NB4 (cell line): Measurements from ENCODE around the gene LRTM1.
A peak's percentile ranks its signal among the peaks of the same experiment; 100 is the strongest.

Experiments used
- DNase-seq: peaks from one replicate; pipeline ENCODE4 v3.0.0; 2010; ENCODE audit warnings: low read depth
- H3K4me3 ChIP-seq: one replicate; pipeline ENCODE4 v1.5.1; 2011; ENCODE audit warnings: mild to moderate bottlenecking, low read depth, low read length, moderate library complexity
- MYC ChIP-seq: IDR thresholded peaks from 2 replicates; pipeline ENCODE4 v1.6.1; 2011; ENCODE audit warnings: low read depth, low read length
- POLR2A ChIP-seq: IDR thresholded peaks from 2 replicates; pipeline ENCODE4 v1.6.1; 2011; ENCODE audit warnings: mild to moderate bottlenecking; ENCODE audit not compliant: insufficient read length; ENCODE audit errors: extremely low read depth
- TF ChIP-seq, protein P1 (sequence below): IDR thresholded peaks from 2 replicates; pipeline ENCODE4 v1.6.1; 2011; ENCODE audit warnings: low read depth, low read length
- TF ChIP-seq, protein P2 (sequence below): IDR thresholded peaks from one replicate; pipeline ENCODE4 v1.5.1; 2012; ENCODE audit warnings: low read depth, low read length

Gene LRTM1

DNA sequence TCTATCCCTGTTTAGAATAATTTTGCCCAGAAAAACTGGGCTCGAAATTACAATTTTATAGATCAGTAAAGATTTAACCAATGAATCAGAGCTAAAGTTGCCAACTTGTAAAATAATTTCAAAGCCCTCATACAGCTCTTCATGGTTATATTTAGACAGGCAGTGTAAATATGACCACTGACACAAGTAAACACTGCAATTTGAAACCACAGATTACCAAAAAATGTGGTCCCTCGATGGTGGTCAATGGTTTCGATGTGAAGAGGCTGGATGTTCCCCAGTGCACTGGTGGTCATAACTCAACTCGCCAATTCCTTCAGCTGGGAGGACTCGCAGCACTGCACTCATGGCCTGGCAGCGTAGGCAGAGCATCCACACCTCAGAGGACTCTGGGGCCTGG is 28.6 kb downstream of the LRTM1 start:
- H3K4me3 ChIP-seq = no peak overlapping the region
- TF ChIP-seq MYC = no peak
- TF ChIP-seq, protein P1, sequence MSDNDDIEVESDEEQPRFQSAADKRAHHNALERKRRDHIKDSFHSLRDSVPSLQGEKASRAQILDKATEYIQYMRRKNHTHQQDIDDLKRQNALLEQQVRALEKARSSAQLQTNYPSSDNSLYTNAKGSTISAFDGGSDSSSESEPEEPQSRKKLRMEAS = no peak
- no peak for TF ChIP-seq POLR2A
- TF ChIP-seq, protein P2, sequence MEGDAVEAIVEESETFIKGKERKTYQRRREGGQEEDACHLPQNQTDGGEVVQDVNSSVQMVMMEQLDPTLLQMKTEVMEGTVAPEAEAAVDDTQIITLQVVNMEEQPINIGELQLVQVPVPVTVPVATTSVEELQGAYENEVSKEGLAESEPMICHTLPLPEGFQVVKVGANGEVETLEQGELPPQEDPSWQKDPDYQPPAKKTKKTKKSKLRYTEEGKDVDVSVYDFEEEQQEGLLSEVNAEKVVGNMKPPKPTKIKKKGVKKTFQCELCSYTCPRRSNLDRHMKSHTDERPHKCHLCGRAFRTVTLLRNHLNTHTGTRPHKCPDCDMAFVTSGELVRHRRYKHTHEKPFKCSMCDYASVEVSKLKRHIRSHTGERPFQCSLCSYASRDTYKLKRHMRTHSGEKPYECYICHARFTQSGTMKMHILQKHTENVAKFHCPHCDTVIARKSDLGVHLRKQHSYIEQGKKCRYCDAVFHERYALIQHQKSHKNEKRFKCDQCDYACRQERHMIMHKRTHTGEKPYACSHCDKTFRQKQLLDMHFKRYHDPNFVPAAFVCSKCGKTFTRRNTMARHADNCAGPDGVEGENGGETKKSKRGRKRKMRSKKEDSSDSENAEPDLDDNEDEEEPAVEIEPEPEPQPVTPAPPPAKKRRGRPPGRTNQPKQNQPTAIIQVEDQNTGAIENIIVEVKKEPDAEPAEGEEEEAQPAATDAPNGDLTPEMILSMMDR = no peak
- DNase-seq = no peak

DNA sequence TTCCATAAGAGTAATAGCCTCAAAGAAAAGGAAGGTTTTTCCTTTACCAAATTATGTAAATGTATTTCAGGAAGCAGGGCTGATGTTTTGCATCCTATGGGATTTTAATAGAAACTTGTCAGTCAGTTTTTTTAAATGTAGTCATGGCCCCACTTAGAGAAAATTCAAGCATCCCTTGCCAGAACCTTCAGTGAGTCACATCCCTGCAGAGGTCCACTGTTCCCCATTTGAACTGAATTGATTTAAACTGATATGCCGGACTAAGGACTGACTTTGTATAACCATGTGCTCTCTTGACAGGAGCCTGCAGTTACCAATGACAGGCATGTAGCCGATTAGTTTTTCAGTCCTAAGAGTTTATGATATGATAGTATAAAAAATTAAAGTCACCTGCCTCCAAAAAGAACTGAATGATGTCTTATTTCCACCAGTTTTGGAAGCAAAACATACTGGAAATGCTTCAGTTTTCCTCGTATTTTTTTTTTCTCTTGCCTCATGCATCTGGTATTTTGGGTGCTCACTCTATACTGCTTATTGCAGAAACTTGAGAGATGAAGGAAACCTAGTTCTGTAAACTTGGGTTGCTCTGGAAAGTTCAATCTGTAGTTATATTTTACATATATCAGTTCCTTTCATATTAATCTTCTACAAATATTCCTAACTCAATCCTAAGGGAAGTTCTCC is 30.7 kb downstream of the LRTM1 start:
- no peak overlapping the region for H3K4me3 ChIP-seq
- no peak for DNase-seq
- TF ChIP-seq, protein P1 = no peak

DNA sequence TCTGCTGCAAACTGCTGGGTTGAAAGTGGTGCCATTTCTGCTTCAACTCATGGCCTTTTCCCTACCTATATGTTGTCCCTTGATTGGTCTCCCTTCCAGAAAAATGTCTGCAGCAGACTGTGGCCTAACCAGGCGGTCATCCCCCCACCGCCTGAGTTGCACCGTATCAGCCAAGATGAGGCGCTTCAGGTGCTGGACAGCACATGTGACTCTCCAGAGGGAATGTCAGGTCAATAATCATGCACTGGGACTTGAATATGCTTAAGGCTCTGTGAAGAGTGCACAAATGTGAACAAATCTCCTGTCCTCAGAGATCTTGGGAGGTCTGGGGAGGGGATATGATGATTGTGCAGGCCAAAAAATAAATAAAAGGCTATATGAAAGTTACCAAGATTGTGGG is 32.2 kb downstream of the LRTM1 start:
- DNase-seq = no peak
- TF ChIP-seq, protein P1 = no peak
- TF ChIP-seq MYC (no peak), POLR2A (no peak)
- TF ChIP-seq, protein P2 = no peak
- no peak overlapping the region for H3K4me3 ChIP-seq

DNA sequence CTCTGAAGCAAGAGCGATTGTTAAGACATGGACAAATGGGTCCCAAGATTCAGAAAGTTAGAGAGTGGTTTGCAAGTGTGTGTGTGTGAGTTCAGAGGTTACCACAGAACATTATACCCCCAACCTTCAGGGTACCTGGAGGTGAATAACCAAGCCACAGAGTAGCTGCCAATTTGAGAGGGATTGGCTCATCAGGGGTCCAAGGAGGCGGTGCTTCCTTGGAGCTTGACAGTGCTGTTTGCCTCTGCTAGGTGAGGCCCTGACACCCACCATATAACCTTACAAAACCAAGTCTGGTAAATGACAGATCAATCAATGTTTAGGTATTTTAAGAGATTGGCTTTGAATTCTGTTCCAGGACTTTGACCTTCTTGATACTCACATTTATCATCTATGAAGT is 35.7 kb downstream of the LRTM1 start:
- no peak for DNase-seq
- TF ChIP-seq, protein P2 = no peak
- TF ChIP-seq POLR2A = no peak
- TF ChIP-seq MYC = no peak
- TF ChIP-seq, protein P1 = no peak
- H3K4me3 ChIP-seq = no peak overlapping the region

DNA sequence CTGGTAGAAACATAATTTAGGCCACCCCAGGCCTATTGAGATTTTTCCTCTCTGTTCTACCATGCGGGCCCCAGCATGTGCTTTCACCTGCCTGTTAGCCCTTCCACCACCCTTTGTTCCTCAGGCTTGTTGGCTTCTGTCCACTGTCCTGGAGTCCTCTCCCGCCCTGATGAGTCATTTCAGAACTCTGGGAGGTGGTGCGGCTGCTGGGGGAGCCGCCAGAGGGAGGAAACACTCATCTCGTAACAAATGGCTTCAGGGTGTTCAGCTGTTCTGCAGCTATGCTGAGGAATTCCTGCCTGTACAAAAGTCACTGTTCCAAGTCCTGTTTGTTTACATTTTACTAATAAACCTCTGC is 36.3 kb downstream of the LRTM1 start:
- no peak overlapping the region for H3K4me3 ChIP-seq
- DNase-seq = peak; percentile 69
- TF ChIP-seq, protein P2 = peak; percentile 23
- TF ChIP-seq, protein P1 = no peak

DNA sequence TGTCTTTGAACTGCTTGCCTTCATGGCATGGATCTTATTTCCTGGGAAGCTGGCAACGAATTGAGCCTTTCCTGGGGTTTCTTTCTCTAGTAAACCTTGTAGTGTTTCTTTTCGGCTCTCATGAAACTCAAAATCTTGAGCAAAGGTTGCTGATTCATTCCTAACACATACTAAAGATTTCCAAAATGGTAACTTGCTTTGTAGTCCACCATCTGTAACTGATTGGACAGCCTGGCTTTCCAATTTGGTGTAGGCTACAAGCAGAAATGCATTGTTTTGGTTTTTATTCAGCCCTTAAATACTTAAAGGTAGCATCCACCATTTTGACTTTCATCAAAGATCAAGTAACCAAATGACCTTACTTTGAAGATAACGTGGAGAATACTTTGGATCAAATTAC is 38.1 kb downstream of the LRTM1 start:
- DNase-seq = no peak
- no peak overlapping the region for H3K4me3 ChIP-seq
- TF ChIP-seq, protein P1 = no peak
- no peak for TF ChIP-seq POLR2A
- TF ChIP-seq, protein P2 = no peak
- TF ChIP-seq MYC = no peak
